NCI-H1436 treated with DMSO at 0.1 percent for 48 hours (cell line): ENCODE measurements around the gene PIK3R5.
"Not testable (repeated sequence)": the region's sequence is repeated elsewhere in the genome, so short reads cannot be mapped to it uniquely, and the experiment has no call there.

Experiments used
- DNase-seq: peaks from one replicate; lab custom pipeline; 2025; lab: John Stamatoyannopoulos, UW

Gene PIK3R5

GRCh38 chr17:8894673-8895578 is 70.6 kb downstream of the PIK3R5 start:
- no peak for DNase-seq

- DNase-seq, result no peak
Measured at GRCh38 chr17:8894202-8894671, 71.3 kb downstream of the PIK3R5 start.

GRCh38 chr17:8893621-8894201 is 71.8 kb downstream of the PIK3R5 start:
- no peak for DNase-seq

GRCh38 chr17:8893059-8893458 is 72.4 kb downstream of the PIK3R5 start:
- no peak for DNase-seq

GRCh38 chr17:8892338-8892690 is 73.2 kb downstream of the PIK3R5 start:
- no peak for DNase-seq

GRCh38 chr17:8890671-8891070 is 74.8 kb downstream of the PIK3R5 start:
- no peak for DNase-seq

GRCh38 chr17:8889458-8890210 is 75.9 kb downstream of the PIK3R5 start:
- no peak for DNase-seq

GRCh38 chr17:8888704-8889302 is 76.7 kb downstream of the PIK3R5 start:
- DNase-seq, result no peak

- DNase-seq, result no peak
Measured at GRCh38 chr17:8887834-8888703, 77.4 kb downstream of the PIK3R5 start.

- DNase-seq, result no peak
Measured at GRCh38 chr17:8887301-8887700, 78.2 kb downstream of the PIK3R5 start.

- DNase-seq, result no peak
Measured at GRCh38 chr17:8885967-8886684, 79.4 kb downstream of the PIK3R5 start.

- DNase-seq, result not testable (repeated sequence)
Measured at GRCh38 chr17:8885163-8885966, 80.1 kb downstream of the PIK3R5 start.

GRCh38 chr17:8884336-8884990 is 81.0 kb downstream of the PIK3R5 start:
- DNase-seq, result no peak

GRCh38 chr17:8883353-8883752 is 82.2 kb downstream of the PIK3R5 start:
- DNase-seq, result no peak

GRCh38 chr17:8881606-8882005 is 83.9 kb downstream of the PIK3R5 start:
- DNase-seq, result no peak

- DNase-seq, result no peak
Measured at GRCh38 chr17:8880466-8880865, 85.0 kb downstream of the PIK3R5 start.

GRCh38 chr17:8879410-8879809 is 86.1 kb downstream of the PIK3R5 start:
- no peak for DNase-seq

- no peak for DNase-seq
Measured at GRCh38 chr17:8877984-8878383, 87.5 kb downstream of the PIK3R5 start.

- DNase-seq, result no peak
Measured at GRCh38 chr17:8875957-8876356, 89.5 kb downstream of the PIK3R5 start.
